GM18526 (cell line): ENCODE data around the gene SPEM2.

Source experiments
- POLR2A ChIP-seq: IDR thresholded peaks from 3 replicates; pipeline ENCODE4 v1.6.1; 2011; ENCODE audit not compliant: insufficient read length; ENCODE audit errors: extremely low read depth

The SPEM2 gene

DNA sequence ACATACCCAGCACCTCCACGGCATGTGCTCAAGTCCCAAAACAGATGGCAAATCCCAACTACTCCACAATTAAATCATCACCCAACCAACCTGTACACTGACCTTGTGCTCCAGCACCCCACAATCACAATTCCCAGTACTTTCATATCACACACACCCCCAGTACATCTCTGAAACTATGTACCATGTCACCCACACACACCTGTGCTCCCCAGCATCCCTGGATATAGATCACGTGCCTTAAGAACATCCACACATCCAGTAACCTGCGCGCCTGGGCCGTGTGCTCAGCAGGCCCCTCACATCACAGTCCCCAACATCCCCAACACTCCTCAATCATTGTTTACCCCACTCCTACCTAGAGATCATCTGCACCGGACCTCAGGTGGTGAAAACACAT is 15.7 kb upstream of the SPEM2 start:
- no peak for TF ChIP-seq POLR2A

DNA sequence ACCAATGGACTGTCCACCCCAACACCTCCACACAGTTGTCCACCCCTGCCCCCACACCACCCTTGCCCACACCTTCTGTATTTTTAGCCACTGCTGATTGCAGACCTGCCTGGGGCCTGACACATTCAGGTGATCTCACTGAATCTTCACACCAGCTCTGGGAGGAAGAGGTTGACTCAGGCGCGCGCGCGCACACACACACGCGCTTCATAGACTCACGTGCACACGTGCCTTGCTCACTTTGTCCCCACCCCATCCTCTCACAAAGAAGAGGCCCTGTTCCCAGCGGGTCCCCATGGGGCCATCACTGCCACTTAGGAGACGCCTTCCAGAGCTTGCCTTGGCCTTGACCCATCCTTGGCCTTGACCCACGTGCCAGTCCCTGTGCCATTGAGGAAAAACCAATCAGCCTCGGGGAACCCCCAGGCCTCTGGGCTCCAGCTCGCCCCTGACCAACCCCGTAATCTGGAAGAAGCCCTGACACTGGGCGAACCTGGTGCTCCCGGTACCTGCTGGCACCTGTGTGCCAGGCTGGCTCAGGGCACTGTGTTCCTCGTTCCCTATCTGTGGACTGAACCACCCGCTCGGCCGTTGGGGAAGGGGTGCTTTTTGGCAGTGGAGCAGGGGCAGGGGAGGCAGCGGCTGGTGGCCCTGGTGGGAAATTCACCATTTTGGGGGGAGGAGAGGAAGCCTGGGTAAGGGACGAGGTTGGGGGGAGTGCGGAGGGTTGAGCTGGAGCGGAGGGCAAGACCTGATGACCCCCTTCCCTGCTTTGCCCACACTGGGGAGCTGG is 14.6 kb upstream of the SPEM2 start:
- no peak for TF ChIP-seq POLR2A

DNA sequence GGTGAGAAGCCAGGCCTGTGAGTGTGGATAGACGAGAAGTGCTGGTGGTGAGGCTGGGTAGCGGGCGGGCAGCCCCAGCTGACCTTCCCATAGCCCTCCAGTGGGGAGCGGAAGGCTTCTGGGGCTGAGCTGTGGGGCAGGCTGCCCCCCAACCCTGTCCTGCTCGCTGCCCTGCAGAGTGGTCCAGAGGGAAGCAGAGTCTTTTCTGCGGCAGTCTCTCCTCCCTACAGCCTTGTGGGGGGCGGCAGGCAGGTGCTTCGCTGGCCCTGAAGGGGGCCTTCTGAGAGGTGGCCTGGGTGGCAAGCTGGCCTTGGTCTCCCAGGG is 14.0 kb upstream of the SPEM2 start:
- TF ChIP-seq POLR2A, result no peak

DNA sequence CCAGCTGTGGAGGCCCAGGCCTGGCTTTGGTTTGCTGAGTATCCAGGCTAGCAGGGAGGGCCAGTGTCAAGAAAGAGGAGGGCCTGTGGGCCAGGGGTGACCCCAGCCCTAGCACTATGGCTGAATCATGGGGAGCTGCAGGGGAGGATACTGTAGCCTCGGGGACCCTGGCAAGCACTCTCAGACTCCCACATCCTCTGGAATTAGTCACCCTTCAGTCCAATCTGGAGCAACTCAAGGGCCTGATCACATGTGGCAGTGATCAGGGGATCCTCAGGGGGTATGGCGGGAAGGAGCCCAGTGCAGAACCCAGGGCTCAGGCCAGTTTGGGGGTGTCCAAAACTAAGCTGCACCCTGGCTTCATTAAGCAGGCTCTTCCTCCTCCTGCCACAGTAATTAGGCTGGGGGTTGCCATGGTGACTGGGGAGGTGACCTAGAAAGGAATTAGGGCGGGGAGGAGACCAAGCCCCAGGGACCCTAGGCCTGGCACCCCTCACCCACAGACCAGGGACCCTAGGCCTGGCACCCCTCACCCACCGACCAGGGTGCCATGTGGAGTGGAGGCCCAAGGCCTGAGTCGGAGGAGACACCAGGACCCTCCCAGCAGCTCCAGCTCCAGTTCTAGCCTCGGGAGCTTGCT is 11.9 kb upstream of the SPEM2 start:
- TF ChIP-seq POLR2A, result no peak

DNA sequence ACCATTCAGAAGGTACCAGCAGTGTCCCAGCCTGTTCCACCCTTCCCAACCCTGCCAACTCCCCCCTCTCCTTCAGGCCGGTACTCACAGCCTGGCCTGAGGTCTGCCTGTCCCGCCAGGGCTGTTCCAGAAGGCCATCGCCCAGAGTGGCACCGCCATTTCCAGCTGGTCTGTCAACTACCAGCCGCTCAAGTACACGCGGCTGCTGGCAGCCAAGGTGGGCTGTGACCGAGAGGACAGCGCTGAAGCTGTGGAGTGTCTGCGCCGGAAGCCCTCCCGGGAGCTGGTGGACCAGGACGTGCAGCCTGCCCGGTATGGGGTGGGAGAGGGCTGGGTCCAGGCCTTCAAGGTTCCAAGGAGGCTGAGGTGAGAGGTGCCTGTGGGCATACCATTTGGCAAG is 10.6 kb upstream of the SPEM2 start:
- no peak for TF ChIP-seq POLR2A

DNA sequence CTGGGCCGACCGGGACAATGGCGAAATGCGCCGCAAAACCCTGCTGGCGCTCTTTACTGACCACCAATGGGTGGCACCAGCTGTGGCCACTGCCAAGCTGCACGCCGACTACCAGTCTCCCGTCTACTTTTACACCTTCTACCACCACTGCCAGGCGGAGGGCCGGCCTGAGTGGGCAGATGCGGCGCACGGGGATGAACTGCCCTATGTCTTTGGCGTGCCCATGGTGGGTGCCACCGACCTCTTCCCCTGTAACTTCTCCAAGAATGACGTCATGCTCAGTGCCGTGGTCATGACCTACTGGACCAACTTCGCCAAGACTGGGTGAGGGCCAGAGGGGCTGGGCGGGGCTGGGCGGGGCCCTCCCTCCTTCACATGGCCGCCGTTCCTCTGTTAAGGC is 9.6 kb upstream of the SPEM2 start:
- no peak for TF ChIP-seq POLR2A

DNA sequence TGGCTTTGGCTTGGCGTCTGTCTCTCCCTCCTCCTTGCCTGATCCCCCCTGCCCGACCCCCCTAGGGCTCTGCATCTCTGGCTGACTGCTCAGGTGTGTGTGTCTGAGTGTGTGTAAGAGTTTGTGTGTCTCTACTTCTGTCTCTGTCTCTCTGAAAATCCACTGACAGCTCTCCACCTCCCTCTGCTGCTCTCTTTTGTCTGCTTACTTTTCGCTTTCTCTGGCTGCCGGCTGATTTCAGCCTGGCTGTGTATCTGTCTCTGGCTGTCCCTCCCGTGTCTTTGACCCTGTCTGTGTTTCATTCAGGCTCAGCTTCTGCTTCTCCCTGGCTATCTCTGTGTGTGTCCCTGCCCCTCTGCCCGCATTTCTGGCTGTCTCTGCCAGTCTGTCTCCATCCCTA is 9.1 kb upstream of the SPEM2 start:
- no peak for TF ChIP-seq POLR2A

DNA sequence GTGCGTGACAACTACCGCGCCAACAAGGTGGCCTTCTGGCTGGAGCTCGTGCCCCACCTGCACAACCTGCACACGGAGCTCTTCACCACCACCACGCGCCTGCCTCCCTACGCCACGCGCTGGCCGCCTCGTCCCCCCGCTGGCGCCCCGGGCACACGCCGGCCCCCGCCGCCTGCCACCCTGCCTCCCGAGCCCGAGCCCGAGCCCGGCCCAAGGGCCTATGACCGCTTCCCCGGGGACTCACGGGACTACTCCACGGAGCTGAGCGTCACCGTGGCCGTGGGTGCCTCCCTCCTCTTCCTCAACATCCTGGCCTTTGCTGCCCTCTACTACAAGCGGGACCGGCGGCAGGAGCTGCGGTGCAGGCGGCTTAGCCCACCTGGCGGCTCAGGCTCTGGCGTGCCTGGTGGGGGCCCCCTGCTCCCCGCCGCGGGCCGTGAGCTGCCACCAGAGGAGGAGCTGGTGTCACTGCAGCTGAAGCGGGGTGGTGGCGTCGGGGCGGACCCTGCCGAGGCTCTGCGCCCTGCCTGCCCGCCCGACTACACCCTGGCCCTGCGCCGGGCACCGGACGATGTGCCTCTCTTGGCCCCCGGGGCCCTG is 8.3 kb upstream of the SPEM2 start:
- TF ChIP-seq POLR2A, result no peak

DNA sequence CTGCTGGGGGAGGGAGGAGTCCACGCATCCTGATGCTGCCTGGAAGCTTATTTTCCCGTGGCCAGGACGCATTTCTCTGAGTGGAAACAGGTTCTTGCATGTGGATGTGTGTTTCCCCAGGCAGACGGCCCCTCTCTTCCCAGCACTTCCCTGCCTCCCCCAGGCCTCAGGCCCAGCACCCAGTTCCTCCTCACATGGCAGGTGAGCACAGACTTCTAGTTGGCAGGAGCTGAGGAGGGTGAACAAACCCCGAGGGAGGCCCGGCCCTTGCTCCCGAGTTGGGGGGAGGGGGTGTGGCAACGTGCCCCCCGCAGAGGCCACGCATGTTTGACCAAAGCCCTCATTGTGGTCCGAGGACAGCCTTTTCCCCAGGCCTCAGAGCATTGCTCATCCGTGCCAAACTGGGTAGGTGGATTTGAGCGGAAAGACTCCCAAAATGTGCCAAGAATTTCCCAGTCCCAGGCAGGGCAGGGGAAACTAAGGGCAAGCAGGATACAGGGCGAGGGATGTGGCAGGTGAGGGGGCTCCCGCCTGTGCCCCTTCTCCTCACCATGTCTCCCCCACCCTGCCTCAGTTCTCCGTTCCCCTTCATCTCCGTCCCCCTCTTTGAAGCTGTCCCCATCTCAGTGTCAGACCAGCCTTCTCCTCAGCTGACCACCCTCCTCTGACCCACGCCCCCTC is 6.8 kb upstream of the SPEM2 start:
- no peak for TF ChIP-seq POLR2A

DNA sequence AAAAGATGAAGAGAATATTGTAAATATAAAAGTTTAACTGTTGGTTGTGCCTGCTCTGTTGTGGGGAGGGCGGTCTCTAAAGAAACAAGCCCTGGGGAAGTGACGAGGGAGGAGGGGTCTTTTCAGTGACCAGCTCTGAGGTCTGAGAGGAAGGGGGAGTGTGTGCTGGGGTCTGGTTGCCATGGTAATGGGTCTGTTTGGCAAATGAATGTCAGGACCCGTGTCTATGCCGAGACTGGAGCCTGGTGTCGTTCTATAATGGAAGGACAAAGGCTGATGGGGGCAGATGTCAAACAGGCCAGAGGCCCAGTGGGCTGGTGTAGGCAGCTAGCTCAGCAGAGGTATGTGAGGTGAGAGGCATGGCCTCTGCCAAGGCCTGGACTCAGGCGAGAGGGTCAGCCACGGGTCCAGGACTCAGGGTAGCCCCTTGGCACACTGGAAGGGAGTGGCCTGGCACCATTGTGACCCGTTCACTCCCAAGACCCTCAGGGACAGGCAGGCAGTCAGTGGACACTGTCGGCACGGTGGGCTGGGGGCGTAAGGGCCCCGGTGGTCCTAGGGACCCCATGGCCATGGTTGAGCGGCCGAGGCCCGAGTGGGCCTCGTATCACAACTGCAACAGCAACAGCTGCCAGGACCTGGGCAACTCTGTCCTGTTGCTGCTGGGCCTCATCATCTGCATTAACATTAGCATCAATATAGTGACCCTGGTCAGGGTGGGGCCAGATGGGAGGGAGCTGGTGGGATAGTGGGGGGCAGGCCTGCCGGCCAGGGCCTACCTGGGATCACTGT is 5.4 kb upstream of the SPEM2 start, which contains the start of gene SPEM1:
TSS of gene SPEM1 (plus strand) at position 506 of the 792 bp plus-strand sequence. CDS start at position 567, 61 bp downstream.
- no peak for TF ChIP-seq POLR2A

DNA sequence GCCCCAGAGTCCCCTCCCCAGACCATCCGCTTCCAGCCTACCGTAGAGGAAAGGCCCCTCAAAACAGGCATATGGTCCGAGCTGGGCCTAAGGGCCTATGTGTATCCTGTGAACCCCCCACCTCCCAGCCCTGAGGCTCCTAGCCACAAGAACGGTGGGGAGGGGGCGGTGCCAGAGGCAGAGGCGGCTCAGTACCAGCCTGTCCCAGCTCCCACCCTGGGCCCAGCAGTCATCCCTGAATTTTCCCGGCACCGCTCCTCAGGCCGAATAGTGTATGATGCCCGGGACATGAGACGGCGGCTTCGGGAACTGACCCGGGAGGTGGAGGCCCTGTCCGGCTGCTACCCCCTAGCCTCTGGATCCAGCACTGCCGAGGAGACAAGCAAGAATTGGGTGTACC is 4.2 kb upstream of the SPEM2 start:
- TF ChIP-seq POLR2A, result no peak

DNA sequence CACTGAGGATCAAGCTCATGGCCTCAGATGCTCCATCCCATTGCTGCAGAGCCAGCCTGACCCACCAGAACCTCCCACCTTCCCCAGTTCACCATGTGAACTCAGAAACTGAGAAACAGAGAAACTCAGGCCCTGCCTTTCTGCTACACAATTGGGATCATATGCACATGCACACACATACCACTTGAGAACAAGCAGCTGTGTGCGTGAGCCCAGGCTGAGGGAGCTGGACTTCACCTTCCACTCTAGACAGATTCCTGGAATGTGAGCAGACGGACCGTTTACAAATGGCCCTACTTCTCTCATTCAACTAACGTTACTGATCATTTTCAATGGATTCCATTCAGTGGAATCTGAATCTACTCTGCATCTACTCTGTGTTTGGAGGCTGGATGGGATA is 1.7 kb upstream of the SPEM2 start:
- no peak for TF ChIP-seq POLR2A

DNA sequence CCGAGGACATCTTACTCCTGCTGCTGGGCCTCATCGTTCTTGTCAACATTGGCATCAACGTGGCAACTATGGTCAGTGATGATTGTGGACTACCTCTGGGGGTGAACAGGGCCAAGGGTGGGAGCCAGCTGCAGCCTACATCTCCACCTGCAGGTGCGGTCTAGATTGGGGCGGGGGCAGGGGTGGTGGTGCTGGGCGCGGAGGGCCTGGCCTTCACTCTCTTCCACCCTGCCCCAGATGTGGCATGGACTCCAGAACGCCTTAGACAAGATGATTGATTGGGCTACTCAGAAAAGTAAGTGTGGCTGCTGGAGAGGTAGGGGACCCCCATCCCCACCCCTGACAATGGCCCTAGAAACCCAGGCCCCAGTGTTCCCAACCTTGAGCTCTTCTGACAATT is 340 bp downstream of the SPEM2 start:
- no peak for TF ChIP-seq POLR2A

DNA sequence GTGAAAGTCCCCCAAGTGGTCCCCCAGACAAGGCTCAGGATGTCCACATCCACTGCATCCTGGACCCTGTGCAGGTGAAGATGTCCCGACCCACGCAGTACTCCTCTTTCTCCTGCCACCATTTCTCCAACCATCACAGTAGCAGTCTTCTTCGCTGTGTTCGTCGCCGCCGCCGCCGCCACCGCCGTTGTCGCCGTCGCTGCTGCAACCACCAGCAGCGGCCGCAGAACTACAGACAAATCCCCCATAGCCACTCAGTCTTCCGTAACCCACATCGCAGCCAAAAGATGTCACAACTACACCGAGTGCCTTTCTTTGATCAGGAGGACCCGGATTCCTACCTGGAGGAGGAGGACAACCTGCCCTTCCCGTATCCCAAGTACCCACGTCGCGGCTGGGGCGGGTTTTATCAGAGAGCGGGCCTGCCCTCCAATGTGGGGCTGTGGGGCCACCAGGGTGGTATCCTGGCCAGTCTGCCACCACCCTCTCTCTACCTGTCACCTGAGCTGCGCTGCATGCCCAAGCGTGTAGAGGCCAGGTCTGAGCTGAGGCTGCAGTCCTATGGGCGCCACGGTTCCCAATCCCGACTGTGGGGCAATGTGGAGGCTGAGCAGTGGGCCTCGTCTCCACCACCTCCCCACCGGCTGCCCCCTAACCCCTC is 917 bp downstream of the SPEM2 start:
- TF ChIP-seq POLR2A, result no peak

DNA sequence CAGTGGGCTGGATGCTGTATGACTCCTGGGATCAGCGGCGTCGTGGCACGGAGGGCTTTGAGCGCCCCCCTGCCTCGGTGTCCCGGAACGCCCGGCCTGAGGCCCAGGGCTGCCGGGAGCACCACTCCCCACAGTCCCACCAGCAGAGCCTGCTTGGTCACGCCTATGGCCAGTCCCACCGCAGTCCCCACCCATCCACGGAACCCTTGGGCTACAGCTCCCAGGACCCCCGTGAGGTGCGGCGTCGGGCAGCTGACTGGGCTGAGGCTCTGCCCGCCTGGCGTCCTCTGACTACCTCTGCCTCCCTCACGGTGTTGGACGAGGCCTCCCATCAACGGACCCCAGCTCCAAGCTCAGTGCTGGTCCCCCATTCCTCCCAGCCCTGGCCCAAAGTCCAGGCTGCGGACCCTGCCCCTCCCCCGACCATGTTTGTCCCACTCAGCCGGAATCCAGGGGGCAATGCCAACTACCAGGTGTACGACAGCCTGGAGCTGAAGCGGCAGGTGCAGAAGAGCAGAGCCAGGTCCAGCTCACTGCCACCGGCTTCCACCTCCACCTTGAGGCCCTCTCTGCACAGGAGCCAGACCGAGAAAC is 1.6 kb downstream of the SPEM2 start:
- TF ChIP-seq POLR2A, result no peak

DNA sequence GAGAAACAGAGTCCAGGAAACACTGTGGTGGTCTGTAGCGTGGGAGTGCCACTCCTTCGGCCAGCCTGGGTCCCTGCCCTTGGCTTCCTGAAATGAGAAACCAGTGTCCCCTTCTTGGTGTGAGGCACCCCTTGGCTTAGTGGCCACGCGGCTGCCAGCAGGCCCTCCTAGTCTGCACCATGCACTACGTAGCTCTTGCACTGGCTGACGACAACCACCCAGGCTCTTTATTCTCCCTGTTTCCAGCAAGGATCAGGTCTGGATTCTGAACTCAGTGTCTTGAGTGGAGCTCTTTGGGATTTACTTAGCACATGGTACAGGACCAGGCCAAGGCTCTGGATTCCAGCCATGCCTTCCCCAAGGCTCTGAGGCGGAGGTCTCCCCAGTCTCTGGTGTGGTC is 2.1 kb downstream of the SPEM2 start:
- no peak for TF ChIP-seq POLR2A
